ENCODE measurements around the gene RIGI.

DNA sequence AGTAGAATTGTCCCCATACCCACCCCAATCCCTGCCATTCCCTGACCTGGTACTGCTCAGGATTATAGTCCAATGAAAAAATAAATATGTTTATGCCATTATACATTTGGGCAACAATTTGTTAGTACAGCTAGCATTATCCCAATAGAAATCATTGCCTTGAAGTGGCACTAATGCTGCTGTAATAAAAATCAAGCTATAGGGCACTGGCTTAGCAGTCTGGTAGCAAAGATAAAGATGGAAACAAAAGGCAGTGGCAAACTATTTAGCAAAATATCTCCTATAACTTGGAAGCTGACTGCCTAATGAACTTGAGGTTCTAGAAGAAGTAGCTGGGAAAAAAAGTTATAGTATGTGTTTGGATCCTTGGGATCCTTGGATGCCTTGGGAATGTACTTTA is 28.6 kb upstream of the RIGI start:
- TF ChIP-seq, protein P1, sequence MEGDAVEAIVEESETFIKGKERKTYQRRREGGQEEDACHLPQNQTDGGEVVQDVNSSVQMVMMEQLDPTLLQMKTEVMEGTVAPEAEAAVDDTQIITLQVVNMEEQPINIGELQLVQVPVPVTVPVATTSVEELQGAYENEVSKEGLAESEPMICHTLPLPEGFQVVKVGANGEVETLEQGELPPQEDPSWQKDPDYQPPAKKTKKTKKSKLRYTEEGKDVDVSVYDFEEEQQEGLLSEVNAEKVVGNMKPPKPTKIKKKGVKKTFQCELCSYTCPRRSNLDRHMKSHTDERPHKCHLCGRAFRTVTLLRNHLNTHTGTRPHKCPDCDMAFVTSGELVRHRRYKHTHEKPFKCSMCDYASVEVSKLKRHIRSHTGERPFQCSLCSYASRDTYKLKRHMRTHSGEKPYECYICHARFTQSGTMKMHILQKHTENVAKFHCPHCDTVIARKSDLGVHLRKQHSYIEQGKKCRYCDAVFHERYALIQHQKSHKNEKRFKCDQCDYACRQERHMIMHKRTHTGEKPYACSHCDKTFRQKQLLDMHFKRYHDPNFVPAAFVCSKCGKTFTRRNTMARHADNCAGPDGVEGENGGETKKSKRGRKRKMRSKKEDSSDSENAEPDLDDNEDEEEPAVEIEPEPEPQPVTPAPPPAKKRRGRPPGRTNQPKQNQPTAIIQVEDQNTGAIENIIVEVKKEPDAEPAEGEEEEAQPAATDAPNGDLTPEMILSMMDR (IDR thresholded peaks at IDR 0.05; ENCODE audit: borderline replicate concordance, extremely low read depth, low read length, poor library complexity, severe bottlenecking), result no peak
- no peak for TF ChIP-seq EZH2 (IDR thresholded peaks at IDR 0.05; ENCODE audit: borderline replicate concordance, low read depth, low read length, severe bottlenecking)

Data from DND-41 (cell line).